AG20443 (cell line): ENCODE data around the gene DDX18.

Experiments used
- DNase-seq: peaks from one replicate; pipeline ENCODE4 v3.0.0; 2012; ENCODE audit warnings: low spot score, mixed read lengths

Gene DDX18

GRCh38 chr2:117834992-117835391 lies 20.5 kb downstream of the DDX18 start:
- no peak for DNase-seq

DNA sequence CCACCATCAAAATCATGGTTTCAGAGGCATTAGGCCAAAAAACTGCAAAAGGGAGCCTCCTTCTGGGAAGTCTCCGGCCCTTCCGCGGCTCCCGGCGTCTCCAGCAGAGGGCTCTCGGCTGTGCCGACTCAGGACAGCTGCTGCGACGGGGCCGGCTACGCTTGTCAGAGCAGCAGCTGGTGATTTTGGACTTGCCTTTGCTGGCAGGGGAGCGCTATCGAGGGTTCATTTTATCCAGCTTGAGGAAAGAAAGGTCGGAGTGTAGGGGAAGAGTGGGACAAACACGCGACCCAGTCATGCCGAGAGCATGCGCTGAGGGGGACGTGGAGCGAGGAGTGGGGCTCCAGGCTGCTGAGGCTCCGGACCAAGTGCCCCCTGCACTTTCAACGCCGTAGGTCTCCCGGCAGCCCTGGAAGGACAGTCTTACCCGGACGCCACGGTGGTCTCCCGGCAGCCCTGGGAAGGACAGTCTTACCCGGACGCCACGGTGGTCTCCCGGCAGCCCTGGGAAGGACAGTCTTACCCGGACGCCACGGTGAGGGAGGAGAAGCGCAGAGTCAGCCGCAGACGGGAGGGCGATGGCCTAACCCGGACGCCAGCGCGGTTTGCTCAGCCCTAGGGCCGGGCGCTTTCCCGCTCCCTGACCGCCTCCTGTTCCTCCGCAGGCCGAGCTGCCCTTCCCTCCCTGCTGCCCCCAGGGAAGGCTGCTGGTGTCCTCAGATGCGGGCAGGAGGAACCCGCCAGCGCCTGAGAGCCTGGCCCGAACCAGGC lies 21.7 kb downstream of the DDX18 start:
- DNase-seq = peak; percentile 96

DNA sequence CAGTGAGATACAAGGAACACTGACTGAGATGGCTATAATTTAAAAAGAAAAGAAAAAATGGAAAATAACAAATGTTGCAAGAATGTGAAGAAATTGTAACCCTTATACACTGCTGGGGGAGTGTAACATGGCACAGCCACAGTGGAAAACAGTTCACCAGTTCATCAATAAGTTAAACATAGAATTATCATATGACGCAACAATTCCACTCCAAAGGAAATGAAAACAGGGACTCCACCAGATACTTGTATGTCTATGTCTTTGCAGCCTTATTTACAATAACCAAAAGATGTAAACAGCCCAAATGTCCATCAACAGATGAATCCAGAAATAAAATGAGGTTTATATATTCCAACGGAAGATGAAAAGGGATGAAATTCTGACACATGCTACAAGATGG lies 30.8 kb downstream of the DDX18 start:
- no peak for DNase-seq

GRCh38 chr2:117850015-117850414 lies 35.5 kb downstream of the DDX18 start:
- no peak for DNase-seq

DNA sequence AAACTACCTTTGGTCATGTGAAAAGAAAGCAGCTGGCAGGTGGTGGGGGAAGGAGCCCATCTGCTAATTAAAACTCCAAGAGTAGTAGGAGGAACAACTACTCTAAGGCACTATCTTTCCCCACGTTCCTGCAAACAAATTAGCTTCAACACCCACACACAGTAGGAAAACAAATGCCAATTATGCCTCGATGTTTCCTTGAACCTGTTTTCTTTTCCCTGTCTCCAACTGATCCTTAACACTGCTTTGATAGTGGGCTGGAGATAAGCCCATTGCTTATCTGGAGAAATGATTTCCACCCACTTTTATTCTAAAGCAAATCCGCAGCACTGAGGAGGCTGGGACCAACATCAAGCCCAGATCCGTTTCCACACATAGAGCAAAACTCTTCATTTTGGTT lies 36.0 kb downstream of the DDX18 start:
- DNase-seq = no peak

DNA sequence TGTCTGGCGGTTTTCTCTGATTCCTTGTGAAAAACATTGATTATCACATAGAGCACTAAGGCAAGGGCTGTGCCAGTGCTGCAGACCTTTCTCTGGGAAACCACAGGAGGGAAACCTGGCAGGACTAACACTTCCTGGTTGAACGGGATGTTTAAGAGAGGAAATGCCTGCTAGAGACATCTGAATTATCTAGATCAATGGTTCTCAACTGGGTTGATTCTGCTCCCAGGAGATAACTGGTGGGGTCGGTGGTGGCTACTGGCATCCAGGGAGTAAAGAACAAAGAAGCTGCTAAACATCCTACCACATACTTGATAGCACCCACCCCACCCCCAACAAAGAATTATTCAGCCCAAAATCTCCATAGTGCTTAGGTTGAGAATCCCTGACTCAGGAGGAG lies 37.5 kb downstream of the DDX18 start:
- DNase-seq = no peak

GRCh38 chr2:117853316-117853715 lies 38.8 kb downstream of the DDX18 start:
- no peak for DNase-seq

DNA sequence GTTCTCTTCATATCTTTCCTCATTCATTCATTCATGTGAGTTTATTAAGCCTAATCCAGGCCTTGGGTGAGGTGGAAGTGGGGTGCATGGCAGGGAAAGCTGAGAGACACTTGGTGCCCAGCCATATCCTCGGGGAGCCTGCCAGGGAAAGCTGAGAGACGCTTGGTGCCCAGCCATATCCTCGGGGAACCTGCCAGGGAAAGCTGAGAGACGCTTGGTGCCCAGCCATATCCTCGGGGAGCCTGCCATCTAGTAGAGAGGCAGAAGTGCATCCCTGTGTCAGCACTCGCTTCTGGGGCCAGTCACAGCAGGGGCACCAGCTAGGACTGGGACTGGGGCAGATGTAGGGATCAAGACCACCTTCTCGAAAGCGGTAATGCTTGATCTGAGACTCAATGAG lies 39.4 kb downstream of the DDX18 start:
- no peak for DNase-seq

- DNase-seq = no peak
These were observed 40.1 kb downstream of the DDX18 start for GRCh38 chr2:117854610-117855009.

DNA sequence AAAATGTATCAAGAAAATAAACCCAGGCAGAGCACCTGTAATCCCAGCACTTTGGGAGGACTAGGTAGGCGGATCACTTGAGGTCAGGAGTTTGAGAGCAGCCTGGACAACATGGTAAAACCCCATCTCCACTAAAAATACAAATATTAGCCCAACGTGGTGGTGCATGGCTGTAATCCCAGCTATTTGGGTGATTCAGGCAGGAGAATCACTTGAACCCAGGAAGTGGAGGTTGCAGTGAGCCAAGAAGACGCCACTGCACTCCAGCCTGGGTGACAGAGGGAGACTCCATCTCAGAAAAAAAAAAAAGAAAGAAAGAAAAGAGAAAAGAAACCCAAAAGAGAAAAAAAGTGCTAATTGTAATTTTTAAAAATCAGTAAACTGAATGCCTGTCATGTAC lies 41.4 kb downstream of the DDX18 start:
- no peak for DNase-seq

DNA sequence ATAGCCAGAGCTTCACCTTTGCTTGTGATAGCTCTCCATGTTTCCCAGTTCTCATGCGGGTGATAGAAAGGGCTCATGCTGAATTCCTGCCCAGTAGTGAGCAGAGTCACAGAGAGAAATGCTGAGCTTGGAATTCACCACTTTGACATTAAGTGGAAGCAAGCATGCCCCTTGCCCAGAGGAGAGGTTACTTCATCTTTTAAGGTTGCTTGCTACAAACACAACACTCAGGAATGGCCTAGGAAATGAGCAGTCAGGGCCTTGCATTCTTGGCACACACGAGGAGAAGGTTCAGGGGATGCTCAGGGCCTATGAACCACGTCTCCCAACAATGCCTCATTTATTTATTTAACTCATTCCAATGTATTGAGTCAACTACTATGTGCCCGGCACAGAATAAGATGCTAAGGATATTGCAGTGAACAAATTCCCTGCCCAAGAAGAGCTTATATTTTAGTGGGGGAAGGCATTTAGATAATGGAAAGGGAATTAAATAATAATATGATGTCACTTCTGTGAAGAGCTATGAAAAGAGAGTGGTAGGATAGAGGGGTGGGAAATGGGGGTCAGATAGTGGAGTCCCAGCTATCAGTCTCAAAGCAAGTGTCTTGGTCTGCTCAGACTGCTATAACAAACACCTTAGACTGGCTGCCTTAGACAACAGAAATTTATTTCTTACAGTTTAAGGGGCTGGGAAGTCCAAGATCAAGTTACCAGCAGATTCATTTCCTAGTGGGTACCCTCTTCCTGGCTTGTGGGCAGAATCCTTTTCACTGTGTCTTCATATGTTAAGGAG lies 42.1 kb downstream of the DDX18 start:
- DNase-seq = peak; percentile 83

DNA sequence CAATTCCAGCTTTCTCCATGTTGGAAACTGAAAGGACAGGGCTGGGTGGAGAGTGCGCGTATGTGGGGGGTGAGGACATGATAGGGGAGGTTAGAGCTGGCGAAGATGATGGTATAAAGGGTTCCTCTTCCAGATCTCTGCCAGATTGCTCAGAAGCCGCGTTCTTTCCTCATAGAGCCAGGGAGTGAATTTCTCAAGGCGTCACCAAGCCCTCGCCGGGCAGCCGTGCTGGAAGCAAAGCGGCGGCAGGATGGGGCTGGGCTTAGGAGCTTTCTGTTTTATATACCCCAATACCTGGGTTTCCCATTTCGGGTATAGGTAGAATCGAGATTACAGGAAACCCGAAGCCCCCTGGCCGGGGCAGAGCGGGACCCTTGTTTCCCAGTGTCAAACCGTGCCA lies 43.8 kb downstream of the DDX18 start:
- DNase-seq = no peak

- no peak for DNase-seq
These were observed 44.5 kb downstream of the DDX18 start for GRCh38 chr2:117858892-117859531.

DNA sequence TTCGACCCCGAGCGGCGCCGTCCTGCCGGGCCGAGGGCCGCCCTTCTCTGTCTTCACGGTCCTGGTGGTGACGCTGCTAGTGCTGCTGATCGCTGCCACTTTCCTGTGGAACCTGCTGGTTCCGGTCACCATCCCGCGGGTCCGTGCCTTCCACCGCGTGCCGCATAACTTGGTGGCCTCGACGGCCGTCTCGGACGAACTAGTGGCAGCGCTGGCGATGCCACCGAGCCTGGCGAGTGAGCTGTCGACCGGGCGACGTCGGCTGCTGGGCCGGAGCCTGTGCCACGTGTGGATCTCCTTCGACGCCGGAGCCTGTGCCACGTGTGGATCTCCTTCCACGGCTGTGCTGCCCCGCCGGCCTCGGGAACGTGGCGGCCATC lies 45.0 kb downstream of the DDX18 start:
- DNase-seq = no peak

GRCh38 chr2:117859924-117860647 lies 45.6 kb downstream of the DDX18 start:
- DNase-seq = no peak

DNA sequence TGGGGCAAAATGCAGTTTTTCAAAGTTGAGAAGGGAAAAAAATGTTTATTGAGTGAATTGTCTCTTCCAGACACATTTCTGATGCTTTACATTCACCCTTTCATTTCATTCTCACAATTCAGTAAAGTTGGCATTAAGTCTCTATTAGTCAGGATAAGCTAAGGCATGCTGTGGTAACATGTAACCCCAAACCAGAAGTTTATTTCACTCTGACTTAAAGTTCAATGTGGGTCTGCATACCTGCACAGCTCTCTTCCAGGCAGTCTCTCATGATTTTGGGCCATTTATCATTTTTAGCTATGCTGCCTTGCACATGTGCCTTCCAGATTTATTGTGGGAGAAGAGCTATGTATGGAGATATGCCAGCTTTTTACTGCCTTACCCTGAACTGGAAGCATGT lies 48.0 kb downstream of the DDX18 start:
- no peak for DNase-seq

GRCh38 chr2:117875786-117876185 lies 61.3 kb downstream of the DDX18 start:
- no peak for DNase-seq

DNA sequence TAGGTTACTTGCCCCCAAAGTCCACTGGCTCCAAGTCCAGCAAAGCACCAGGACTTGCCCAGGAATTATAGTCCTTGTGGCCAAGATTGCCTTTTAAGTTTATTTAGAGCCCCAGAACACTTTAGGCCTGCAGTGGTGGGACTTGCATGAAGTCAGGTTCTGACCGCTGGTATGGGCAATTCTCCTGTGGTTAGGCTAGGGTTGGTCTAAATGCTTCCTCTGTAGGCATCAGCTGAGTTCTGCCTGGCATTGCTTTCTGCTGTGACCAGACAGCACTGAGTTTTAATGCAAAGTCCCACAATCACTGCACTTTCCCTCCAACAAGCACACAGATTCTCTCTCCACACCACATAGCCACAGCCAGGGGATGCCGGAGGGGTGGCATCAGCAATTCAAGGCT lies 64.5 kb downstream of the DDX18 start:
- DNase-seq = no peak
